T-helper 17 cell (primary cell): ENCODE results near the gene OPALIN. TPM values are rescaled to one million over a fixed set of nuclear protein-coding genes. Genes with fewer than 3 reads are reported as not detected.

Experiments
- ATAC-seq: fragments of 150-1000 bp; cut with Tn5 transposase; 2 replicates; pipeline ENCODE4 v1.10.0; 2021; ENCODE audit warnings: mild to moderate bottlenecking, moderate library complexity
- DNase-seq, 3 donors: peaks; one replicate each; pipeline versions ENCODE4 v3.0.0 to v3.0.0-alpha.2; 2020 to 2021
- H3K9me3 ChIP-seq: one replicate; pipeline ENCODE4 v1.7.0; 2013; ENCODE audit warnings: low read length, mild to moderate bottlenecking; ENCODE audit not compliant: control insufficient read depth, poor library complexity, severe bottlenecking
- H3K27ac Mint-ChIP-seq: one replicate; pipeline ENCODE4 v1.8.0; 2022; ENCODE audit warnings: mild to moderate bottlenecking, moderate library complexity, mixed read lengths
- H3K27me3 Mint-ChIP-seq: one replicate; pipeline ENCODE4 v1.8.0; 2022; ENCODE audit warnings: mixed read lengths
- H3K36me3 Mint-ChIP-seq: one replicate; pipeline ENCODE4 v1.8.0; 2022; ENCODE audit warnings: low read depth, mixed read lengths
- H3K4me1 Mint-ChIP-seq: one replicate; pipeline ENCODE4 v1.8.0; 2022; ENCODE audit warnings: mild to moderate bottlenecking, mixed read lengths
- H3K4me3 Mint-ChIP-seq: one replicate; pipeline ENCODE4 v1.8.0; 2022; ENCODE audit warnings: mild to moderate bottlenecking, moderate library complexity, mixed read lengths
- total RNA-seq, 4 donors: library from RNA in 2 of 4; stranded (reverse) in 2 of 4; gene quantifications; one replicate each; pipeline ENCODE4 v1.2.3 and lab custom pipeline; 2022 to 2026

The OPALIN gene
- total RNA-seq, 2 donors from 2014 or later = not detected

GRCh38 chr10:96387161-96387560 lies 28.4 kb upstream of the OPALIN start:
- peaks cover 53% of the 10 kb centered on the region for H3K27me3 Mint-ChIP-seq
- H3K9me3 ChIP-seq = no peaks in the 10 kb centered on the region
- H3K4me3 Mint-ChIP-seq = no peak overlapping the region
- no peak for ATAC-seq
- DNase-seq = no peak
- H3K4me1 Mint-ChIP-seq = no peaks in the 10 kb centered on the region
- peaks cover 7% of the 10 kb centered on the region for H3K36me3 Mint-ChIP-seq
- H3K27ac Mint-ChIP-seq = no peak overlapping the region

GRCh38 chr10:96384506-96384905 lies 25.7 kb upstream of the OPALIN start:
- Mint-ChIP-seq H3K4me1 (no peaks in the 10 kb centered on the region), H3K36me3 (peaks cover 11% of the 10 kb centered on the region), H3K4me3 (no peak overlapping the region), H3K27me3 (peaks cover 50% of the 10 kb centered on the region), H3K27ac (no peak overlapping the region)
- H3K9me3 ChIP-seq = no peaks in the 10 kb centered on the region
- DNase-seq = no peak
- ATAC-seq = no peak

GRCh38 chr10:96380821-96381220 lies 22.0 kb upstream of the OPALIN start:
- H3K36me3 Mint-ChIP-seq = peaks cover 11% of the 10 kb centered on the region

GRCh38 chr10:96379758-96380157 lies 21.0 kb upstream of the OPALIN start:
- no peaks in the 10 kb centered on the region for H3K9me3 ChIP-seq
- Mint-ChIP-seq H3K27me3 (peaks cover 42% of the 10 kb centered on the region), H3K4me3 (no peak overlapping the region), H3K4me1 (peaks cover 12% of the 10 kb centered on the region), H3K36me3 (peaks cover 8% of the 10 kb centered on the region), H3K27ac (no peak overlapping the region)
- ATAC-seq (no peak), DNase-seq (no peak)

More at GRCh38 chr10:96380821-96381220, 22.0 kb upstream of the OPALIN start:
- Mint-ChIP-seq H3K4me3 (no peak overlapping the region), H3K4me1 (peaks cover 2% of the 10 kb centered on the region), H3K27ac (no peak overlapping the region), H3K27me3 (peaks cover 40% of the 10 kb centered on the region)
- H3K9me3 ChIP-seq = no peaks in the 10 kb centered on the region
- DNase-seq (no peak), ATAC-seq (peak; percentile 33)

GRCh38 chr10:96378741-96379140 lies 19.9 kb upstream of the OPALIN start:
- Mint-ChIP-seq H3K36me3 (peaks cover 7% of the 10 kb centered on the region), H3K27ac (no peak overlapping the region), H3K4me1 (peaks cover 18% of the 10 kb centered on the region), H3K27me3 (peaks cover 43% of the 10 kb centered on the region), H3K4me3 (no peak overlapping the region)
- no peak for DNase-seq
- ATAC-seq = no peak
- H3K9me3 ChIP-seq = no peaks in the 10 kb centered on the region

GRCh38 chr10:96377816-96378294 lies 19.1 kb upstream of the OPALIN start:
- H3K36me3 Mint-ChIP-seq = peaks cover 7% of the 10 kb centered on the region
- peaks cover 42% of the 10 kb centered on the region for H3K27me3 Mint-ChIP-seq
- no peak overlapping the region for H3K4me3 Mint-ChIP-seq
- H3K9me3 ChIP-seq = no peaks in the 10 kb centered on the region
- peaks cover 18% of the 10 kb centered on the region for H3K4me1 Mint-ChIP-seq
- H3K27ac Mint-ChIP-seq = no peak overlapping the region
- ATAC-seq (no peak), DNase-seq (no peak)

- no peak for ATAC-seq
Measured at GRCh38 chr10:96376483-96376882, 17.7 kb upstream of the OPALIN start.

GRCh38 chr10:96374985-96375830 lies 16.4 kb upstream of the OPALIN start:
- Mint-ChIP-seq H3K4me1 (peaks cover 18% of the 10 kb centered on the region), H3K27ac (peak overlapping the region; percentile 22), H3K4me3 (peak overlapping the region; percentile 84), H3K27me3 (peaks cover 39% of the 10 kb centered on the region), H3K36me3 (no peaks in the 10 kb centered on the region)
- ATAC-seq (peak; percentile 95), DNase-seq (peak; percentile 38 to 63 (median 41))
- no peaks in the 10 kb centered on the region for H3K9me3 ChIP-seq

More at GRCh38 chr10:96376483-96376882, 17.7 kb upstream of the OPALIN start:
- peaks cover 18% of the 10 kb centered on the region for H3K4me1 Mint-ChIP-seq
- H3K27me3 Mint-ChIP-seq = peaks cover 44% of the 10 kb centered on the region
- H3K36me3 Mint-ChIP-seq = peaks cover 4% of the 10 kb centered on the region
- no peak for DNase-seq
- no peaks in the 10 kb centered on the region for H3K9me3 ChIP-seq
- no peak overlapping the region for H3K4me3 Mint-ChIP-seq
- no peak overlapping the region for H3K27ac Mint-ChIP-seq

- no peaks in the 10 kb centered on the region for H3K9me3 ChIP-seq
- Mint-ChIP-seq H3K4me1 (peaks cover 18% of the 10 kb centered on the region), H3K36me3 (no peaks in the 10 kb centered on the region), H3K27ac (no peak overlapping the region), H3K4me3 (peak overlapping the region; percentile 84), H3K27me3 (peaks cover 39% of the 10 kb centered on the region)
- no peak for ATAC-seq
- DNase-seq = no peak
Measured at GRCh38 chr10:96374639-96374984, 15.8 kb upstream of the OPALIN start.

GRCh38 chr10:96374004-96374403 lies 15.2 kb upstream of the OPALIN start:
- no peaks in the 10 kb centered on the region for H3K9me3 ChIP-seq
- no peaks in the 10 kb centered on the region for H3K36me3 Mint-ChIP-seq
- peaks cover 39% of the 10 kb centered on the region for H3K27me3 Mint-ChIP-seq
- no peak overlapping the region for H3K27ac Mint-ChIP-seq
- peak overlapping the region; percentile 84 for H3K4me3 Mint-ChIP-seq
- ATAC-seq (no peak), DNase-seq (no peak)
- peaks cover 18% of the 10 kb centered on the region for H3K4me1 Mint-ChIP-seq

- H3K27me3 Mint-ChIP-seq = peaks cover 25% of the 10 kb centered on the region
- no peaks in the 10 kb centered on the region for H3K36me3 Mint-ChIP-seq
- H3K27ac Mint-ChIP-seq = no peak overlapping the region
Measured at GRCh38 chr10:96371356-96371755, 12.6 kb upstream of the OPALIN start.

GRCh38 chr10:96370584-96371157 lies 11.9 kb upstream of the OPALIN start:
- peak; percentile 25 for ATAC-seq
- peaks cover 16% of the 10 kb centered on the region for H3K4me1 Mint-ChIP-seq
- H3K27ac Mint-ChIP-seq = no peak overlapping the region
- H3K36me3 Mint-ChIP-seq = no peaks in the 10 kb centered on the region
- H3K27me3 Mint-ChIP-seq = peaks cover 22% of the 10 kb centered on the region
- no peaks in the 10 kb centered on the region for H3K9me3 ChIP-seq
- H3K4me3 Mint-ChIP-seq = no peak overlapping the region
- DNase-seq = peak in 2 of 3 donors; percentile 14 to 45

More at GRCh38 chr10:96371356-96371755, 12.6 kb upstream of the OPALIN start:
- no peak for ATAC-seq
- Mint-ChIP-seq H3K4me3 (no peak overlapping the region), H3K4me1 (peaks cover 17% of the 10 kb centered on the region)
- H3K9me3 ChIP-seq = no peaks in the 10 kb centered on the region
- DNase-seq = no peak

- H3K27ac Mint-ChIP-seq = no peak overlapping the region
- H3K27me3 Mint-ChIP-seq = peaks cover 16% of the 10 kb centered on the region
- H3K4me1 Mint-ChIP-seq = peaks cover 9% of the 10 kb centered on the region
- no peaks in the 10 kb centered on the region for H3K36me3 Mint-ChIP-seq
- H3K9me3 ChIP-seq = no peaks in the 10 kb centered on the region
- DNase-seq = no peak
- no peak overlapping the region for H3K4me3 Mint-ChIP-seq
- no peak for ATAC-seq
Measured at GRCh38 chr10:96369890-96370583, 11.2 kb upstream of the OPALIN start.
